SW480 (cell line): ENCODE measurements around the gene AOAH.

Experiments used
- DNase-seq: peaks from one replicate; pipeline ENCODE4 v3.0.0-alpha.2; 2016; ENCODE audit warnings: low spot score

AOAH gene

DNA sequence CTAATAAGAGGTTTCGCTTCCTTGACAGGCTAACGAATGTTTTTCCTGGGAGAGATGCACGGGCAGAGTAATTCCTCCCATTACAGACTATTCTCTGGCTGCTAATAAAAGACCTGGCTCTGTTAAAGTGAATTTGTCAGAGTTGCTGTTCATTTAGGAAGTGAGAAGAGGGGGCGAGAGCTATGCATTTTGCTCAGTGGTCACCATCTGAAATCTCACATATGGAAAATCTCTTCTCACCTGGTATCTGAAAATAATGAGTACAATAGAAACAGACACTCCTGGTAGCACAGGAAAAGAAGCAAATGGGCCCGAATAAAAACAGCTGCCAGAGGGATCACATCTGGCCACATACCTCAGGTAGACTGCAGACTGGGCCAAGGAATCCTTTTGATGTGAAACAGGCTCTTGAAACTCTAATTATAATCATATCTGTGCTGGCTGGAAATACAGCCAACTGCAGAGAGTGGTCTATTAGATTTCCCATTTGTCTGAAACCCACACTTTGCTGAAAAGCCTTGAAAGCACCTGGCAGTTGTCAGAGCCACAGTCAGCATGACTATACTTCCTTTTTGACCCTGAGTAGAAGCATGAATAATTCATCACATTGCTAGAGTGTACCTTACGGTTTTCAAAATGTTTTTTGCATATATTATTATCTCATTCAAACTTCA is 33.6 kb downstream of the AOAH start:
- no peak for DNase-seq

DNA sequence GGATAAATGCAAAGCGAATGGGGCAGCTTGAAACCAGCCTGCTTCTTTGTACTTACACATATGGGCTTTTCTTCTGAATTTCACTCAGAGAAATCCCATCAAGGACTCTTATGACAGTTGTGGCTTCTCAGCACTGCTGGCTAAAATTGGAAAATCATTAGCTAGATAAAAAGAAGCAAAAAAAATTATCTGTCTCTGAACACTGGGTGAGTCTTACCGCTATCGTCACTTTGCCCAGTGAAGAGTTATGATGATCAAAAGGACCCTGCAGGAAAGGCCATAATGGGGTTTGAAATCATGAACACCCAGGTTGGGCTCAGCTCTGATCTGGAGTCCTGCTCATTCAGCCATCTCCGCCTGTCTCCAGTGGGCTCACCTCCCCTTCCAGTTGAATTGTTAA is 34.3 kb downstream of the AOAH start:
- DNase-seq = no peak

DNA sequence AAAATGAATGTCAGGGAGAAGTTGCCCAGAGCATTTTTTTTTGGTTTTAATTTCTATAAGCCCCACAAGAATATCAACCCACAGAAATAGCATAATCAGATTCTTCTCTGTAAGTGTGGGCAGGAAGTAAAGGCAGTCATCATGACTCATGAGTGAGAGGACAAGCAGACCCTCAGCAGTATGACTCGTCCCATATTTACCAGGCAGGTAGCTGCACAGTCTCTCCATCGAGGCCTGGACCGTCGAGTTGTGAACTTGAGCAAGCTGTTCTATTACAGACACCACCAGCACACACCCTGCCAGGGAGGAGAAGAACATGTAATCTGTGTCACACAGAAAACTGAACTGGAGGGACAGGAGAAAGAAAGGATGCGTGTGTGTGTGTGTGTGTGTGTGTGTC is 37.8 kb downstream of the AOAH start:
- peak; percentile 43 for DNase-seq

DNA sequence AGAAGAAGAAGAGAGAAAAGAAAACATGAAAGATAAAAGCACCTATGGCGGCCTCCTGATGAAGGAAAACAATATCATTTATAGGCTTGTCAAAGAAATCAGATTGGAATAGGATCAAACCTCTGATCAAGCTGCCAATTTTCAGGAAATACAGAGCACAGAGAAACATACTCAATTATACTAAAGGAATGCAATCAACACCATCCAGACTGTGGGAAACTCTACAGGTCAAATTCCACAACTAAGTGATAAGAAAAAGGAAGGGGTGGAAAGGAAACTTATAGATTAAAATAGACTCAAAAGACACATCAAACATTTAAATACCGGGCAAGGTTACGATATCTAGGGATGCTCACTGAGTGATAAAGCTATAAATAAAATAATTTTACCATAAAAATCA is 39.3 kb downstream of the AOAH start:
- DNase-seq = no peak

DNA sequence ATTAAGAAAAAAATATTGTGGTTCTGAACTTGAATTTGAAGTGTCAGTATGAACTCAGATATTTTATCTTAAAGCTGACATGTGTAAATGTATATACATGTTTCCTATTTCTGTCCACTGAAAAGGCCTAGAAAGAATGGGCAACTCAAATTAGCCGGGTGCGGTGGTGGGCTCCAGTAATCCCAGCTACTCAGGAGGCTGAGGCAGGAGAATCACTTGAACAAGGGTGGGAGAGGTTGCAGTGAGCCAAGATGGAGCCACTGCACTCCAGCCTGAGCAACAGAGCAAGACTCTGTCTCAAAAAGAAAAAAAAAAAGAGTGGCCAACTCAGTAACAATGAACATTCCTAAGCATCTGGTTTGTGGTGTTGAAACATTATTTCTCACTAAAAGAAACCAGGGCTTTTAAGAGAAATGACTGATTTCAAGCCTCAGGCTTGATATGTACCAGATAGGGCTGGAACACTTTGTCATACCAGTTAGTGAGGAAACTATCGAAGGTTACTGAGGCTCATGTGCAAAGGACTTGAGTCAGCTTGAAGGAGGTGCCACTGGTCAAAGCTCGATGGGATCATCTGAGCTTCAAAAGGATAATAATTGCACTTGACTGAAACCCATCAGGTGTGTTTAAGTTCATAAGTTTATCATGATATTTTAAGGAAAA is 40.5 kb downstream of the AOAH start:
- DNase-seq = no peak

DNA sequence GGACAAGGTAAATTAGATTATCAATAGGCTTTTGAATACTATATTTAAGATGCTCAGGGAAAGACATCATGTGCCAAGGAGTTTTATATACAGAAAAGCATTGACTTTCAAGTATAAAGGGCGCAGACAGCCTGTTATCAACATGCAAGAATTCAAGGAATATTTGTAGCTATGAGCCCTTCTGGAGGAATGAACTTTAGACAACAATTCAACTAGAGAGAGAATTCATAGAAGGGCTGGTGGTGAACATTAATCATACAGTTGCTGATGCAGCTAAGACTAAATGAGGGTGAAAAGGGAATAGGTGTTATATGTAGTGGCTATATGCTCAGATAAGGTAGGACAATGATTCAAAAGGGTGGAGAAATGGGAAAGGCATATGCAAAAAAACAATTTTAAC is 41.2 kb downstream of the AOAH start:
- no peak for DNase-seq

DNA sequence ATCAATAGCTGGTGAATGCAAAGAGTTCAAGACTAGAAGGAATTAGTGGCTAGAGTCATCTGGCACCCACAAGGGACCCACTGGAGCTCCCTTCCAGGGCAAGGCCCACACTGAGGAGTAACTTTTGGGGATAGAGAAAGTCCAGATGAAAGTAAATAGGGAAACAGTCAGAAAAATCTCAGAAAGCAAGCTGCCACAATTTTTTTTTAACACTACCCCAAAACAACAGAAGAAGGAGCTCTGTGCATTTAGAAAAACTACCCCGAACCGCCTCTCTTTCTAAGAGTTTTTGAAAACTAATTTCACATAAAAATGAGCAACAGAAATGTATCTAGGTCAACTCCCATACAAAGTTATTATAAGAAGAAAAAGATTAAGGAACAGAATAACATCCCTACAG is 42.2 kb downstream of the AOAH start:
- no peak for DNase-seq

DNA sequence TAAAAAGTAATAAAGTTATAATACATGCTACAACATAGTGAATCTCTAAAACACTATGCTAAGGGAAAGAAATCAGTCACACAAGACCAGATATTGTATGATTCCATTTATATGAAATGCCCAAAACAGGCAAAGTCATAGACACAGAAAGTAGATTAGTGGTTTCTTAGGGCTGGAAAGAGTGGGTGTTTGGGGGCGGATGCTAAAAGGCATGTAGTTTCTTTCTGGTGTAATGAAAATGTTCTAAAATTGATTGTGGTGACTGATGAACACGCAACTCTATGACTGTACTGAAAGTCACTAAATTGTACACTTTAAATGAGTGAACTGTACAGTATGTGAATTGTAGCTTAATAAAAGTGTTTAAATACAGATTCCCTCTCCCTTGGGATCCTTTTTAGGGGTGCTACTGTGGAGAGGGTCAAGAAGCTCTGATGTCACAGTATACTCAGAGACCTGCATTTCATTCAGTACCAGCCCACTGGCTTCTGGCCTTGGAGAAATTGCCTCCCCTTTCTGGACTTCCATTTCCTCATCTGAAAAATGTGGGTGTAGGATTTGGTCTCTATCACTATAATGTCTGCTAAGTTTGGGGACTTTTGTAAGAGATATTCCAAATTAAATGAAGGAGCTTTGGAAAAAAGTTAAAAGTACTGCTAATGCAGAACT is 46.4 kb downstream of the AOAH start:
- DNase-seq = no peak

DNA sequence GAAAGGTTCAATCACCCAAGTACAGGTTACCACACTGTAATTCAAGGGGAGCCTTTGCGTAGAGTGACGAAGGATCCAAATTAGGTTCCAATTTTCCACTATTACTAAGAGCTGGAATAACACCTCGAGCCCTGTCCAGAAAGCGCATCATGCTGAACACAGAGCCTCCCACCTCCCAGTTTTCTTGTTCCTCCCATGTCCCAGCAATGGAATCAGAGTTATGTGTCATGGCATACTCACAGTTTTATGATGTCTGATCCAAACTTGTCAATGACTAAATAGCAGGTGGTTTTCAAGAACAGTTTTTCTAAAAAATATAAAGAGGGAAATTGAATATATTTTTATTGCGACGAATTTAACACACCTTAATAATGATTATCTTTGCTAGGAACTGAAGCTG is 50.6 kb downstream of the AOAH start:
- no peak for DNase-seq

DNA sequence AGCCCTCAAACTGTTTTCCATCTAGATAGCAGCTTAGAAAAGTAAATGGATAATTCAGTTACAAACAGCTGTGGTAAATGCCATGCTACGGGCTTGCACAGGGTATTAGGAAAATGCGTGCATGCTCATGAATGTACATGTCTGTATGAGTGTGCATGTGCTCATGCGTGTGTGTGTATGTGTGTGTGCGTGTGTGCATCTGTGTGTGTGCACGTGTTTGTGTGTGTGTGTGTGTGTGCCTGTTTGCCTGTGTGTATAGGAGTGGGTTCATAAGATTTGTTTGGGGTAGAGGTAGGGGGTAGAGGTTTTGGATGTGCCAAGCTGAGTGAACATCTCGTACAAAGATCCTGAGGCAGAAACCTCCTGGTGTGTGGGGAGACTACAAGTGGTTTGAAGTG is 52.9 kb downstream of the AOAH start:
- no peak for DNase-seq

DNA sequence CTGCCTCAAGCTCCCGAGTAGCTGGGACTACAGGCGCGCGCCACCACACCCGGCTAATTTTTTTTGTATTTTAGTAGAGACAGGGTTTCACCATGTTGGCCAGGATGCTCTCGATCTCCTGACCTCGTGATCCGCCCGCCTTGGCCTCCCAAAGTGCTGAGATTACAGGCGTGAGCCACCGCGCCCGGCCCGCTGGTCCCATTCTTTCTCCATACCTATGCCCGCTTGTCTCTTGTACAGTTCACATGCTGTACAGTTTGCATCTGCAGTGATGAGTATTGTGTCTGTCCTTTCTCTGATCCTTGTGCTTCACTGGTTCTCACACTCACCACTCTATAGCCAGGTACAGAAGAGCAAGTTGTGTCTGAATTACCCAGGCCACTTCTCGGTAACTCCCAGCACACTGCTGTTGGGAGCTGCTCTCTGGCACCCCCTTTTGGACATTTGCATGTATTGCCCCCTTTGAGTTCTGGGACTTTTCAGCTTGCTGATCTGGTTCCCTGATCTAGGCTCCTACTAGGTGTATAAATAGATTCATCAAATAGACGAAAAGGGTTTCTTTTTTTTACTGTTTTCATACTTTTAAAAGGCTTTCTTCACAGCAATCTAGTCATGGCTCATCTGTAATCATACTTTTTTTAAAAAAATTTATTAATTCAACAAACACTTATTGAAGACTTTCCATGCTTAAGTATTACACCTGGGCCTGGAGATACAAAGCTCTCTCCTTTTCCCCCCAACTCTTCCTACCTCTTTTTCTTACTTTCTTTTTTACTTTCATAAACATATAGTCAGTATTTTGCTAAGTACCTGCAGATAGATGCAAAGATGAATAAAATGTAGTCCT is 53.5 kb downstream of the AOAH start:
- peak; percentile 65 for DNase-seq

DNA sequence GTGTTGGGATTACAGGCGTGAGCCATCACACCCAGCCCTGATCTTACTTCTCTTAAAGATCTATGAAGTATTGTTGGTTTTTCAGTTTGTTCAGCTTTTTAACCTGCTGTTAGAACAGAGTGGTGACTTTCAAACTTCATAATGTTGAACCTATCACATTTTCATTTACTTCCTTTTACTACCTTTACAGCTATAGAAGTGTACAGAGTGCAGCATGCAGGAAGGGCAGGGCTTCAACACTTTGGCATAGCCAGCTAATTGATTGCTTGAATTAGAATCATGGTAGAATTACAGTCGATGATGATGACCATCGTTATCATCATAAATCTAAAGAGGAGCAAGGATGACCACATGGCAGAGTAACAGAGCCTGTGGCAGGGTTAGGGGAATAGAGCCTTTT is 55.5 kb downstream of the AOAH start:
- no peak for DNase-seq

DNA sequence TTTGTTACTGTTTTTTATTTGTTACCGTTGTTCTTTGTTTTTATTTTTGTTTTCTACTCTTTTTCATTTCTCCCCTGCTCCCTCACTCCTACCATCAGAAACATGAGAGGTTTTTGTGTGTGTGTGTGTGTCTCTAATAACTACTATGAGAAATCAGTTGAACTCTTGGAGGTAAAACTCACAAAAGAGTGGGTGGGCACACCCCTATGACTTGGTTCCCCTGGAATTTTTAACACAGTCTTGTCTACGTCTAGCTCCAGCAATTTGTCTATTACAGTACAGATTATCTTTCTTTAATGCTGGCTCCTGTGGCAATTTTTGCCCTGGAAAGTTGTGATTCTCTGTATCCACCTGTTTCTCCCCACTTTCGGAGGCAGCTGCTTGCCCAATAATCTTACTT is 56.2 kb downstream of the AOAH start:
- no peak for DNase-seq

DNA sequence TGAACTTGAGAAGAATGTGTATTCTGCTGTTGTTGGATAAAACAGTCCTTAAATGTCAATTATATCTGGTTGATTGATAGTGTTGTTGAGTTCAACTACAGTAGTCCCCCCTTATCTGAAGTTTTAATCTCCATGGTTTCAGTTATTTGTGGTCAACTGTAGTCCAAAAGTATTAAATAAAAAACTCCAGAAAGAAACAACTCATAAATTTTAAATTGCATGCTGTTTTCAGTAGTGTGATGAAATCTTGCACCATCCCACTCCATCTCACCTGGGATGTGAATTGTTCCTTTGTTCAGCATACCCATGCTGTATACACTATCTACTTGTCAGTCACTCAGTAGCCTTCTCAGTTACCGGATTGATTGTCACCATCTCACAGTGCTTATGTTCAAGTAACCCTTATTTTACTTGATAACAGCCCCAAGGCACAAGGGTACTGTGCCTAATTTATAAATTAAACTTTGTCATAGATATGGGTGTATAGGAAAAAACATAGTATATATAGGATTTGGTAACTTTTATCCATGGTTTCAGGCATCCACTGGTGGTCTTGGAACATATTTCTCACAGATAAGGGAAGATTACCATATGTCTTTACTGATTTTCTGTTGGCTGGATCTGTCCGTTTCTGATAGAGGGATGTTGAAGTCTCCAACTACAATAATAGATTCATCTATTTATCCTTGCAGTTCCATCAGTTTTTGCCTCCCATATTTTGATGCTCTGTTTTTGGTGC is 57.1 kb downstream of the AOAH start:
- DNase-seq = peak; percentile 52

DNA sequence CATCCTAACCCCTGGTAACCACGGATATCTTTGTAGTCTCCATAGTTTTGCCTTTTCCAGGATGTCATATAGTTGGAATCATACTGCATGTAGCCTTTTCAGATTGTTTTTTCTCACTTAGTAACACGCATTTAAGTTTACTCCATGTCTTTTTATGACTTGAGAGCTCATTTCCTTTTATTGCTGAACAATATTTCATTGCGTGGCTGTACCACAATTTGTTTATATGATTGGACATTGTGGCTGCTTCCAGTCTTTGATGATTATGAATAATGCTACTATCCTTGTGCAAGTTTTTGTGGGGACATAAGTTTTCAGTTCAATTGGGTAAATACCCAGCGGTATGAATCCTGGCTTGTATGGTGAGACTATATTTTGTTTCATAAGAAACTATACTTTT is 60.8 kb downstream of the AOAH start:
- peak; percentile 13 for DNase-seq

DNA sequence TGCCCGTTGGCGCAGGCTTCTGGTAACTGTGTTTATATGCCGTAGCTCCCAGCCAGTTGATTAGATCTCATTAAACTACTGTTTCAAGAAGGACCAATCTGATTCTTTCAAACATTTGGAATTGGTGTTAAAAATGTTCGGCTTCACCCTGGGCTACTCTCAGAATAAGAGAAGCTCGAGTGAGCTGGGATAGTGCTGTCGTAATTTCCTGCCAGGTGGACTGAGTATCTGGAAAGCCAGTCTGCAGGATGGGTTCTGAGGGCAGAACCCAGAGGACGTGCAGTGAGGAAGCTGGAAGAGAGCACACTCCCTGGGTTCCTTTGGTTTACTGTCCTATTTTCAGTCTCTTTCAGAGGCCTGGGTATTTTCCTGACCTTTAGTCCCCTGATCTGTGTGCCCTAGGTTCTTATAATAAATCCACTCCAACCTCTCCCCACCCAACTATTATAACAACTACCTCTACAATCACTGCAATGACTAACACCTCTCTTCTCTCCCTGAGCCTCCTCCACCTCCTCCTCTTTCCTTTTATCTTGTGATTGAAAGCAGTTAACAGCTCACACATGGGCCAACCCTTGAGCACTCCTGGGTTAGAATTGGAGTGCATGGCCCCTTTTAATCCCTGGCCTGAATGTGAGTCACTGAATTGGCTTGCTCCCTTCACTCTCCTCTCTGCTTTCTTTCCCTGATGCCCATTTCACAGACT is 63.0 kb downstream of the AOAH start:
- DNase-seq = peak; percentile 87

DNA sequence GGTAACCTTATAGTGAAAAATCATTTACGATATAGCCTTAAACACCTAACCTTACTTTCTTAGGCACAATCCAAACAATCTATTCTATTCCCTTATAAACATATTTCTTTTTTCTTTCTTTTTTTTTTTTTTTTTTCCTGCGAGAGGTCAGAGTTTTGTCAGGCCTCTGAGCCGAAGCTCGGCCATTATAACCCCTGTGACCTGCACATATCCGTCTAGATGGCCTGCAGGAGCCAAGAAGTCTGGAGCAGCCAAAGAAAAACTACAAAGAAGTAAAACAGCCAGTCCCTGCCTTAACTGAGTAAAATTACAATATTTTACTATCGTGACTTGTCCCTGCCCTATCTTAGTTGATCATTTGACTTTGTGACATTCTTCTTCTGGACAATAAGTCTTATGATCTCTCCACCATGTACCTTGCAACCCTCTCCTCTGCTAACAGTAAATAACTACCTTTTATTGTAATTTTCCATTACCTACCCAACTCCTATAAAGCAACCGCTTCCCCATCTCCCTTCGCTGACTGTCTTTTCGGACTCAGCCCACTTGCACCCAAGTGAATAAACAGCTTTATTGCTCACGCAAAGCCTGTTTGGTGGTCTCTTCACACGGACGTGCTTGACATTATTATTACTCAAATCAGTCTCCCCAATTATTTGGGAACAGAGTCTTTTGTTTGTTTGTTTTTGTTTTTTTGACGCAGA is 64.5 kb downstream of the AOAH start:
- no peak for DNase-seq

DNA sequence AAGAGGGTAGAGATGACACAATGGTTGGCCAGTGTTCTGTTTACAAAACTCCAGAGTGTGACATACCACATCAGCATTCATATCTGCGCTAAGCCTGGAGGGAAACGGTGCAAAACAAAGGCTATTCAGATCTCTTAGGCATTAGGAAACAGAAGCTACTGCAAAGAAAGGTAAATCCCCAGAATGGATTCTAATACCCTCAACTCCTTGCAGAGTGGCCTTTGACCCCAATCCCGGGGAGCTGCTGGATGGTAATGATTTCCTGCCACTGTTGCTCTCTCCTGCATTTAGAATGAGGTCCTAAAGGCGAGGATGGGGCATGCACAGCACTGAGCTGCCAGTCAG is 65.2 kb downstream of the AOAH start:
- DNase-seq = peak; percentile 74

DNA sequence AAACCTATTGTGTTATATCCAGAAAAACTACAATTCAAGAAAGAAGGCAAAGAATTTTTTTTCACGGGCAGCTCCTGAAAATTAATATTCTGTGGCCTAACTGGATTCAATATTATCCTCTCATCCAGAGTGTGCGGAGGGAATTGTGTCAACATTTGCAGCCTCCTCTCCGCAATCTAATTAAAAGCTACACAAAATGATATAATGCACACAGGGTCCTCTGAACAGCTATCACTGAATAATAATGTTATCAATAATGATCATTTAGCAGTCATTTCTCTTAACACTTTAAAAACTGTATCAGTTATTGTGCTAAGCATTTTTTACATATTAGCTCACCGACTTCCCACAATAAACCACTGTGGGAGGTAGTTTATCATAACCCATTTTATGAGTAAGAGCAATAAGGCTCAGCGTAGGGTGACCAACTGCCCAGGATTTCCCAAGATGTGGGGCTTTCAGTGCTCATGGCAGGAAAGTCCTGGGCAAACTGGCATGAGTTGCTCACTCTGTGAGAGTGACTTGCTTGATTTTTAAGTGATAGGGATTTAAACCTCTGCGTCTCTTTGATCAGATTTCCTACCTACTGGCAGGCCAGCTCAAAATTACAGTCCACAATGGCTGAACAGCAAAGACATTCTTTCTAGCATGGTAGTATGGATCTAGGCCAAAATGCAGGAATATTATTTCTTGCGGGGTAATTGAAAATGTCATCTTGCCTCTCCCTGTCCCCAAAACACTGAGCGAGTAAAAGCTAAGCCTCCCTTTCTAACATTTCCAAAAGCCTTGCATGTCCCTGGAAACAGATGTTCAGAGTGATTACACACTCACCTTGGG is 65.7 kb downstream of the AOAH start:
- peak; percentile 59 for DNase-seq
